OCI-LY7 (cell line): ENCODE data around the gene ATXN1. TPM values are rescaled to one million over a fixed set of nuclear protein-coding genes. Genes with fewer than 3 reads are reported as not detected.

Experiments
- BruUV-seq: library from RNA; stranded (reverse); fragments of 400-500 nt; replicated peaks from 2 replicates; lab custom pipeline; 2021; lab: Mats Ljungman, UMichigan
- CTCF ChIA-PET: fragments of 300-600 bp; sonication (Branson Sonifier 250); formaldehyde crosslinking; loops from one replicate; lab custom pipeline; 2022; ENCODE audit warnings: antibody characterized with exemption; ENCODE audit not compliant: unreplicated experiment; lab: Charles Lee
- POLR2A ChIA-PET: fragments of 300-600 bp; sonication (Branson Sonifier 250); formaldehyde crosslinking; loops from one replicate; lab custom pipeline; 2022; ENCODE audit warnings: antibody characterized with exemption; lab: Charles Lee
- DNase-seq: peaks from one replicate; pipeline ENCODE4 v3.0.0-alpha.2; 2015; ENCODE audit warnings: low spot score
- H2AFZ ChIP-seq: fragments of 200-600 bp; sonication (generic), shearing (Covaris generic); 2 replicates; pipeline ENCODE4 v1.6.1; 2014; ENCODE audit warnings: mild to moderate bottlenecking, antibody characterized with exemption, low read length, moderate library complexity
- H3K27ac ChIP-seq: fragments of 200-600 bp; sonication (generic); 2 replicates; pipeline ENCODE4 v1.5.1; 2014; ENCODE audit warnings: mixed run types, low read depth, mild to moderate bottlenecking, moderate library complexity, low read length, inconsistent platforms; ENCODE audit not compliant: poor library complexity, severe bottlenecking
- H3K36me3 ChIP-seq: fragments of 200-600 bp; sonication (generic); 2 replicates; pipeline ENCODE4 v1.6.1; 2014; ENCODE audit warnings: mild to moderate bottlenecking, antibody characterized with exemption, low read length, moderate library complexity, mixed read lengths; ENCODE audit not compliant: insufficient read depth
- H3K4me1 ChIP-seq: fragments of 200-600 bp; sonication (generic); 2 replicates; pipeline ENCODE4 v1.5.1; 2014; ENCODE audit warnings: mild to moderate bottlenecking, low read length; ENCODE audit not compliant: insufficient read depth, poor library complexity, severe bottlenecking
- H3K4me2 ChIP-seq: fragments of 200-600 bp; sonication (generic); 2 replicates; pipeline ENCODE4 v1.6.1; 2014; ENCODE audit warnings: mild to moderate bottlenecking, low read length
- H3K4me3 ChIP-seq: fragments of 200-600 bp; sonication (generic); 2 replicates; pipeline ENCODE4 v1.5.1; 2014; ENCODE audit warnings: mild to moderate bottlenecking, low read depth, low read length; ENCODE audit not compliant: poor library complexity, severe bottlenecking
- H3K79me2 ChIP-seq: fragments of 200-600 bp; sonication (generic); 2 replicates; pipeline ENCODE4 v1.6.1; 2016; ENCODE audit warnings: low read depth, mild to moderate bottlenecking, low read length, moderate library complexity, mixed read lengths; ENCODE audit not compliant: insufficient read depth
- H3K9me2 ChIP-seq: fragments of 200-600 bp; sonication (generic); 2 replicates; pipeline ENCODE4 v1.6.1; 2016; ENCODE audit warnings: mild to moderate bottlenecking, low read length, mixed read lengths; ENCODE audit not compliant: insufficient read depth
- H3K9me3 ChIP-seq: fragments of 200-600 bp; sonication (generic); 2 replicates; pipeline ENCODE4 v1.6.1; 2014; ENCODE audit warnings: mild to moderate bottlenecking, mixed run types, low read length, mixed read lengths
- H4K20me1 ChIP-seq: fragments of 200-600 bp; sonication (generic); 2 replicates; pipeline ENCODE4 v1.6.1; 2014; ENCODE audit warnings: mild to moderate bottlenecking, antibody characterized with exemption, low read length, moderate library complexity, mixed read lengths; ENCODE audit not compliant: insufficient read depth
- CTCF ChIP-seq: fragments of 200-600 bp; sonication (generic); conservative IDR thresholded peaks from 2 replicates; pipeline ENCODE4 v1.5.1; 2014; ENCODE audit warnings: mild to moderate bottlenecking, antibody characterized with exemption, low read length, moderate library complexity, mixed read lengths
- EZH2phosphoT487 ChIP-seq: fragments of 200-600 bp; sonication (generic); IDR thresholded peaks from 2 replicates; pipeline ENCODE4 v1.6.1; 2018; ENCODE audit warnings: low read depth, borderline replicate concordance, mild to moderate bottlenecking, mixed run types, antibody characterized with exemption, low read length, moderate library complexity, mixed read lengths
- intact Hi-C: fragments of 100-400 bp; cut with micrococcal nuclease; formaldehyde crosslinking; loops from one replicate; pipeline ENCODE4 v1.10.0; 2022; ENCODE audit not compliant: unreplicated experiment
- total RNA-seq, 2 experiments: library from RNA; depleted of rRNA in 1 of 2; stranded (reverse); fragments of >200 nt in 1 of 2; shearing (Covaris generic) in 1 of 2; gene quantifications; 2 replicates each; pipeline ENCODE4 v1.2.3, GENCODE V29; 2014 to 2022

The ATXN1 gene
- total RNA-seq, 2 experiments from 2014 or later = not detected

- POLR2A ChIA-PET = interaction anchor here (0.6 to 1.3 kb wide), 6 partner anchors 11 to 422 kb away, joined by 3 to 5 read pairs (median 4); no protein-coding TSS in a partner anchor
- H3K4me2 ChIP-seq = peak overlapping the region; percentile 15; the same call in 1 of the 2 replicates
- no peaks in the 10 kb centered on the region for H3K9me3 ChIP-seq
- no peaks in the 10 kb centered on the region for H3K9me2 ChIP-seq
- TF ChIP-seq EZH2phosphoT487 = no peak; the same call in 1 of the 2 replicates
- peak; percentile 66 for TF ChIP-seq CTCF
- H3K79me2 ChIP-seq = no peaks in the 10 kb centered on the region
- H4K20me1 ChIP-seq = no peaks in the 10 kb centered on the region
- no peak overlapping the region for H2AFZ ChIP-seq
- no peak overlapping the region for H3K4me3 ChIP-seq
- intact Hi-C loops = loop anchor here (2.0 to 10.0 kb wide), 3 partner anchors 158 to 430 kb away; no protein-coding TSS in a partner anchor
- BruUV-seq = no TSS peak
- H3K36me3 ChIP-seq = no peaks in the 10 kb centered on the region
- no peak overlapping the region for H3K27ac ChIP-seq
- no peaks in the 10 kb centered on the region for H3K4me1 ChIP-seq
- peak; percentile 16 for DNase-seq
- CTCF ChIA-PET = interaction anchor here (0.6 to 1.1 kb wide), 2 partner anchors 278 to 342 kb away, joined by 3 to 4 read pairs; no protein-coding TSS in a partner anchor
Observed at GRCh38 chr6:16762550-16763477, 1.6 kb upstream of the ATXN1 start.

GRCh38 chr6:16762268-16762549, 949 bp upstream of the ATXN1 start:
- TF ChIP-seq CTCF (no peak), EZH2phosphoT487 (peak; percentile 86; the same call in 1 of the 2 replicates)
- ChIA-PET POLR2A (interaction anchor here (1.2 kb wide), 1 partner anchor 11 kb away, joined by 5 read pairs; no protein-coding TSS in a partner anchor), CTCF (no interaction called here)
- Histone ChIP-seq H3K4me3 (no peak overlapping the region), H3K79me2 (no peaks in the 10 kb centered on the region), H3K4me2 (peak overlapping the region; percentile 15; the same call in 1 of the 2 replicates), H2AFZ (no peak overlapping the region), H3K9me2 (no peaks in the 10 kb centered on the region), H3K4me1 (no peaks in the 10 kb centered on the region), H3K27ac (no peak overlapping the region), H3K9me3 (no peaks in the 10 kb centered on the region), H4K20me1 (no peaks in the 10 kb centered on the region), H3K36me3 (no peaks in the 10 kb centered on the region)
- no peak for DNase-seq
- BruUV-seq = no TSS peak
- intact Hi-C loops = loop anchor here (2.0 to 10.0 kb wide), 3 partner anchors 157 to 429 kb away; no protein-coding TSS in a partner anchor
